GM12892 (cell line): ENCODE data around the gene SHROOM2.
"Not testable (repeated sequence)": the region's sequence is repeated elsewhere in the genome, so short reads cannot be mapped to it uniquely, and the experiment has no call there.

Experiments used
- POLR2A ChIP-seq: IDR thresholded peaks from 2 replicates; pipeline ENCODE4 v1.6.1; 2011; ENCODE audit warnings: low read depth, low read length, control low read depth
- POLR2AphosphoS5 ChIP-seq: IDR thresholded peaks from 2 replicates; pipeline ENCODE4 v1.6.1; 2011; ENCODE audit warnings: low read depth, low read length, control low read depth
- TAF1 ChIP-seq: IDR thresholded peaks from 2 replicates; pipeline ENCODE4 v1.6.1; 2011; ENCODE audit warnings: low read depth, mild to moderate bottlenecking, control low read depth, low read length, borderline replicate concordance

GRCh38 chrX:9768321-9768839 is 17.8 kb upstream of the SHROOM2 start:
- not testable (repeated sequence) for TF ChIP-seq POLR2A, POLR2AphosphoS5, TAF1
